ENCODE measurements around the gene SLC25A3. TPM values are rescaled to one million over a fixed set of nuclear protein-coding genes. Genes with fewer than 3 reads are reported as not detected.
"Not testable (repeated sequence)": the region's sequence is repeated elsewhere in the genome, so short reads cannot be mapped to it uniquely, and the experiment has no call there.

The SLC25A3 gene
- total RNA-seq, 1 donor from 2014 or later: 530 TPM

DNA sequence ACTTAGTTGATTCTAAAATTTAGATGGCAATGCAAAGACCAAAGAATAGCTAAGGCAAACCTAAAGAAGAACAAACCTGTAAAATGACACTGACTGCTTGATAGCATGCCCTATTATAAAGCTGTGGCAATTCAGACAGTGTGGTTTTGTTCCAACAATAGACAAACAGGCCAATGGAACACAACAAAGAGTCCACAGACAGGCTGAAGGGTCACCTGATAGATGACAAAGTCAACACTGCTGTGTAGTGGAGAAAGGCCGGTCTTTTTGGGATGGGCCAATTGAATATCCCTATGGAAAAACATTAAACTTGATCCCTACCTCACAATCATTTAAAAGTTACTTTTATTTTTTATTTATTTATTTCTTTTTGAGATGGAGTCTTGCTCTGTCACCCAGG lies 33.8 kb upstream of the SLC25A3 start:
- Mint-ChIP-seq H3K9me3 (ENCODE audit: low read depth) (peaks cover 3% of the 10 kb centered on the region), H3K4me1 (ENCODE audit: low read depth) (no peaks in the 10 kb centered on the region), H3K27ac (no peak overlapping the region), H3K27me3 (no peaks in the 10 kb centered on the region), H3K4me3 (ENCODE audit: low read depth) (no peak overlapping the region), H3K36me3 (ENCODE audit: insufficient read depth) (peaks cover 1% of the 10 kb centered on the region)
- no peak for DNase-seq (ENCODE audit: low spot score, unreplicated experiment)
- TF ChIP-seq, protein P1, sequence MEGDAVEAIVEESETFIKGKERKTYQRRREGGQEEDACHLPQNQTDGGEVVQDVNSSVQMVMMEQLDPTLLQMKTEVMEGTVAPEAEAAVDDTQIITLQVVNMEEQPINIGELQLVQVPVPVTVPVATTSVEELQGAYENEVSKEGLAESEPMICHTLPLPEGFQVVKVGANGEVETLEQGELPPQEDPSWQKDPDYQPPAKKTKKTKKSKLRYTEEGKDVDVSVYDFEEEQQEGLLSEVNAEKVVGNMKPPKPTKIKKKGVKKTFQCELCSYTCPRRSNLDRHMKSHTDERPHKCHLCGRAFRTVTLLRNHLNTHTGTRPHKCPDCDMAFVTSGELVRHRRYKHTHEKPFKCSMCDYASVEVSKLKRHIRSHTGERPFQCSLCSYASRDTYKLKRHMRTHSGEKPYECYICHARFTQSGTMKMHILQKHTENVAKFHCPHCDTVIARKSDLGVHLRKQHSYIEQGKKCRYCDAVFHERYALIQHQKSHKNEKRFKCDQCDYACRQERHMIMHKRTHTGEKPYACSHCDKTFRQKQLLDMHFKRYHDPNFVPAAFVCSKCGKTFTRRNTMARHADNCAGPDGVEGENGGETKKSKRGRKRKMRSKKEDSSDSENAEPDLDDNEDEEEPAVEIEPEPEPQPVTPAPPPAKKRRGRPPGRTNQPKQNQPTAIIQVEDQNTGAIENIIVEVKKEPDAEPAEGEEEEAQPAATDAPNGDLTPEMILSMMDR (IDR thresholded peaks at IDR 0.05; ENCODE audit: unreplicated experiment): no peak

- DNase-seq (ENCODE audit: low spot score, unreplicated experiment): no peak
- H3K27me3 Mint-ChIP-seq: no peaks in the 10 kb centered on the region
- TF ChIP-seq, protein P1 (IDR thresholded peaks at IDR 0.05; ENCODE audit: unreplicated experiment): no peak
- H3K9me3 Mint-ChIP-seq (ENCODE audit: low read depth): no peaks in the 10 kb centered on the region
- H3K4me3 Mint-ChIP-seq (ENCODE audit: low read depth): no peak overlapping the region
- no peak overlapping the region for H3K27ac Mint-ChIP-seq
- H3K36me3 Mint-ChIP-seq (ENCODE audit: insufficient read depth): no peaks in the 10 kb centered on the region
- H3K4me1 Mint-ChIP-seq (ENCODE audit: low read depth): peaks cover under 1% of the 10 kb centered on the region
Measured at GRCh38 chr12:98561846-98562245, 31.6 kb upstream of the SLC25A3 start.

DNA sequence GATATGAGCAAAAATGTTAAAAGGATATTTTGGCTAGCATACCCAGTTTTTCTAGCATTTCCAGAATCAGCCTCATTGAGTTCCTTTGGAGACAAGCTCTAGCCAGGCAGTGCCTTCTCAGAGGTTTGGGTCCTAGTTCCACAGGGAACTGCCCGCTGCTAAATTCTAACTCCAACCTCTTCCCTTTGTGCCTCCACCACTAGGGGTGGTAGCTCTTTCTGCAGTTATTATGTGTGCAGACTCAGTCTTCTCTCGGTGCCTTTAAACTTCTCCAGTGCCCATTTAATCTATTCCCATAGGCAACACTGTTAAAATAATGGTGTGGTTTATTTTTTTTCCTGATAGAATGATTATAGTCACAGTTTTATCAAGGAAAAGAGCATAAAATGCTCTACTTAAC lies 21.5 kb upstream of the SLC25A3 start:
- no peaks in the 10 kb centered on the region for H3K27me3 Mint-ChIP-seq
- H3K36me3 Mint-ChIP-seq (ENCODE audit: insufficient read depth): no peaks in the 10 kb centered on the region
- peaks cover 6% of the 10 kb centered on the region for H3K4me1 Mint-ChIP-seq (ENCODE audit: low read depth)
- H3K9me3 Mint-ChIP-seq (ENCODE audit: low read depth): peaks cover 3% of the 10 kb centered on the region
- TF ChIP-seq, protein P1 (IDR thresholded peaks at IDR 0.05; ENCODE audit: unreplicated experiment): peak; percentile 45
- H3K27ac Mint-ChIP-seq: no peak overlapping the region
- H3K4me3 Mint-ChIP-seq (ENCODE audit: low read depth): no peak overlapping the region
- DNase-seq (ENCODE audit: low spot score, unreplicated experiment): no peak

GRCh38 chr12:98574110-98574509 lies 19.4 kb upstream of the SLC25A3 start:
- Mint-ChIP-seq H3K9me3 (ENCODE audit: low read depth) (peaks cover 3% of the 10 kb centered on the region), H3K27me3 (no peaks in the 10 kb centered on the region), H3K36me3 (ENCODE audit: insufficient read depth) (no peaks in the 10 kb centered on the region), H3K27ac (no peak overlapping the region), H3K4me1 (ENCODE audit: low read depth) (peaks cover 6% of the 10 kb centered on the region), H3K4me3 (ENCODE audit: low read depth) (no peak overlapping the region)
- no peak for DNase-seq (ENCODE audit: low spot score, unreplicated experiment)
- TF ChIP-seq, protein P1 (IDR thresholded peaks at IDR 0.05; ENCODE audit: unreplicated experiment): no peak

- Mint-ChIP-seq H3K27me3 (no peaks in the 10 kb centered on the region), H3K4me1 (ENCODE audit: low read depth) (peaks cover 6% of the 10 kb centered on the region), H3K4me3 (ENCODE audit: low read depth) (no peak overlapping the region), H3K9me3 (ENCODE audit: low read depth) (peaks cover 3% of the 10 kb centered on the region), H3K27ac (no peak overlapping the region), H3K36me3 (ENCODE audit: insufficient read depth) (no peaks in the 10 kb centered on the region)
- DNase-seq (ENCODE audit: low spot score, unreplicated experiment): no peak
- TF ChIP-seq, protein P1 (IDR thresholded peaks at IDR 0.05; ENCODE audit: unreplicated experiment): no peak
Measured at GRCh38 chr12:98575013-98575412, 18.5 kb upstream of the SLC25A3 start.

- not testable (repeated sequence) for H3K9me3 Mint-ChIP-seq (ENCODE audit: low read depth); H3K4me3 Mint-ChIP-seq (ENCODE audit: low read depth); H3K27me3 Mint-ChIP-seq; H3K36me3 Mint-ChIP-seq (ENCODE audit: insufficient read depth); DNase-seq (ENCODE audit: low spot score, unreplicated experiment); H3K27ac Mint-ChIP-seq; H3K4me1 Mint-ChIP-seq (ENCODE audit: low read depth)
Measured at GRCh38 chr12:98576795-98577194, 16.7 kb upstream of the SLC25A3 start.

All from progenitor cell of endocrine pancreas (in vitro differentiated cells).